NCI-H128 (cell line): ENCODE results near the gene HMGN3.
"Not testable (repeated sequence)": the region's sequence is repeated elsewhere in the genome, so short reads cannot be mapped to it uniquely, and the experiment has no call there.

Source experiments
- DNase-seq: peaks from one replicate; lab custom pipeline; 2025; ENCODE audit not compliant: unreplicated experiment; lab: John Stamatoyannopoulos, UW

HMGN3 gene

GRCh38 chr6:79234150-79235022 lies at the start of gene HMGN3:
TSS of gene HMGN3 (minus strand) at chr6:79234682.
- peak; percentile 93 for DNase-seq

DNA sequence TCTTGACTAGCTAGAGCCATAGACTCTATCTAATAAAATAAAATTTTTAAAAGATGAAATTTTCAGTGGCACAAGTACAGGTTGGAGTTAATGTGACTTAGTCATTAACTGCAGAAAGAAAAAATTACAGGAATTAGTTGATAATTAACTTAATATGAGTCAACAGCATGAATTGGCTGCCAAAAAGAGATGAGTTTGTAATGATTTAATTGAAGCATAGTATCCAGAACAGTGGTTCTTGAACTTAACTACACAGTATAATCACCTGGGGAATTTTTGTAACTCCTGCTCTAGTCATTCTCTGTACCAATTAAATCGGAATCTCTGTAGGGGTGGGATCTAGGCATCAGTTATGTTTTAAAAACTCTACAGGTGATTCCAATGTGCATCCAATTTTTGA lies 46.3 kb upstream of the HMGN3 start:
- DNase-seq = no peak

DNA sequence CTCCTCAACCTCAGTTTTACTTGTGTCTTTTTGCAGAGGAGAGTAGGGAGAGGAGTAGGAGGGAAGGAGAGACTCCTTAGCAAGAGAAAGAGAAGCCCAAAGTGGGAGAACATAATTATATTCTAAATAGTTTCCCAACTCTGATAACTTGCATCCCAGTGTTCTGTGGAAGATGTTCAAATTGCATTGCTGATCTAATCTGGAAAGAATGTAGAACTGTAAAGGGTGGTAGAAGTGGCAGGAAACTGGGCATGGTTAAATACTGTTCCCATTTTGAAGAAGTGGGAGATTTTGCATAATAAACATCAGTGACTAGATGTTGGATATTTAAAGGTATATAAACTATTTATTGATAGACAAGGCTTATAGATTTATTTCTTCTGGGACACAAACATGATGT lies 42.6 kb upstream of the HMGN3 start:
- DNase-seq = no peak

DNA sequence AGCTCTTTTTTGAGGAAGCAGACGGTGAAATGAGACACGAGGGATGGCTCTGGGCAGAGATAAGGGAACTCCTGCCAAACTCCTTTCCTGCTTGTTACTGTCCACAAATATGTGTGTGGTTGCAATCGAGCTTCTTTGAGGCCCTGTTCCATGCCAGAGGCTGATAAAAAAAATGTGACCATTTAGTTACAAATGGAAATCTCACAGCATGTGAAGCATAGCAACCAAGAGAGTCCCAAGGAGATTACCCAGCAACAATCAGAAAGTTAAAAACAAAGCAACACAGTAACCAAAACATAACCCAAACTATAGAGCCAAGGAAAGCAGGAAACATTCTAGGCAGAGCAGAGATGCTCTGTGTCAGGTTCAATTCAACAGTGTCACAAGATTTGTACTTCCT lies 35.4 kb upstream of the HMGN3 start:
- DNase-seq = no peak

GRCh38 chr6:79267128-79267527 lies 32.6 kb upstream of the HMGN3 start:
- DNase-seq = no peak

GRCh38 chr6:79266051-79266450 lies 31.6 kb upstream of the HMGN3 start:
- no peak for DNase-seq

GRCh38 chr6:79263359-79263758 lies 28.9 kb upstream of the HMGN3 start:
- no peak for DNase-seq

DNA sequence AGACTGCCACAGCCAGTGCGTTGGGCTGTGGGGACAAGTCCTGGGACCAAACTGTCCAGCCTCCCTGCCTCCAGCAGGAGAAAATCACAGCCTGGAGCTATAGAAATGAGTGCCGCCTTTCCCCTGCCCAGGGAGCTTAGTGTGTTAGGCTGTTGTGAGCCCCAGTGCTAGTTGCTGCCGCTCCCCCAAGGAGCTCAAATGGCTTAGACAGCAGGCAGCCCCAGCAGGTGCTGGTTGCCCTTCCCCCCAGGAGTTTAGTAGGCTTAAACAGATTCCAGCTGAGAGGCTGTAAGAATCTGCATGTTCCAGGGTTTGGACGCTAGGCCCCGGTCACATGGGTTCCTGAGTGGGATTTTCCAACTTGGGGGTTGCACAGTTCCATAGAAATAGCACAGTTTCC lies 27.2 kb upstream of the HMGN3 start:
- no peak for DNase-seq

DNA sequence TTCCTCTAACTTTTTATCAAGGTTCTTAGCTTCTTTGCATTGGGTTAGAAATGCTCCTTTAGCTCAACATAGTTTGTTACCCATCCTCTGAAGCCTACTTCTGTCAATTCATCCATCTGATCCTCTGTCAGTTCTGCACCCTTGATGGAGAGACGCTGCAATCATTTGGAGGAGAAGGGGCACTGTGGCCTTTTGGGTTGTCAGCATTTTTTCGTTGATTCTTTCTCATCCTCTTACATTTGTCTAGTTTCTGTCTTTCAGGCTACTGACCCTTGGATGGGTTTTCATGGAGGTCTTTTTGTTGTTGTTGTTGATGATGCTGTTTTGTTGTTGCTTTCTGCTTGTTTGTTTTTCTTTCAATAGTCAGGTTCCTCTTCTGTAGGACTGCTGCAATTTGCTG lies 26.3 kb upstream of the HMGN3 start:
- DNase-seq = no peak

- DNase-seq = no peak
These were observed 23.1 kb upstream of the HMGN3 start for GRCh38 chr6:79257381-79258205.

- not testable (repeated sequence) for DNase-seq
These were observed 22.3 kb upstream of the HMGN3 start for GRCh38 chr6:79256770-79257169.

- DNase-seq = not testable (repeated sequence)
These were observed 20.6 kb upstream of the HMGN3 start for GRCh38 chr6:79255086-79255485.

GRCh38 chr6:79250559-79250958 lies 16.1 kb upstream of the HMGN3 start:
- DNase-seq = no peak

DNA sequence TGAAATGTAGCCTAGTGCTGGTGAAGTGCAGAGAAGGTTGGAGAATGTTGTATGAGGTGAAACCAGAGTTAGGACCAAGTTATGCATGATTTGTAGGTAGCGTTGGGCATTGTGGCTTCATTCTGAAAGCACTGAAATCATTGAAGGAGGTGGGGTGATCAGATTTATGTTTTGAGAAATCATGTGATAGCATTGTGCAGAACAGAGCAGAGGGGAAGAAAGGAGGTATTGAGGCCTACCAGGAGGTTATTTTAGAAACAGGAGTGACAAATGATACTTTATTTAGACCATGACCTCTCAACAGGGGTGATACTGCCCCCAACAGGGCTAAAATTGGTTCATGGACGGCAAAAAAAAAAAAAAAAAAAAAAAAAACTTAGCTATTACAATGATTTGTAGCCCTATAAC lies 15.6 kb upstream of the HMGN3 start:
- DNase-seq = no peak

DNA sequence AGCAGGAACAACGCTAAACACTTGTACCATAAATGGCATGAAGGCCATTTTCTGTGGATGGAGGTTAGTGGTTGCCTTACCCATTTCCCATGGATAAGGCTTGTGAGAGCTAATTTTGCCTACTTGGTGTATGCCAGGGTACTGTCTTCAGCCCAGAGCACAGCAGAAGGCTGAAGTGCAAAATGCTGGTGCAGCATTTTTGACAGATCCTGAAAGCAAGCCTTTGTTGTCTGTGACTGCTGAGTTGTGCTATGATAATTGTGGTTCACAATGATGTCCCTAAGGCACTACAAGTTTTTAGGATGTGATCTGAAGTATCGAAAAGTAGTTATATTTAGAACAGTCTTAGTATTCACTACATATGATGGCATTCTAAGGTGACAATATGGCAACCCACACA lies 14.7 kb upstream of the HMGN3 start:
- DNase-seq = no peak

DNA sequence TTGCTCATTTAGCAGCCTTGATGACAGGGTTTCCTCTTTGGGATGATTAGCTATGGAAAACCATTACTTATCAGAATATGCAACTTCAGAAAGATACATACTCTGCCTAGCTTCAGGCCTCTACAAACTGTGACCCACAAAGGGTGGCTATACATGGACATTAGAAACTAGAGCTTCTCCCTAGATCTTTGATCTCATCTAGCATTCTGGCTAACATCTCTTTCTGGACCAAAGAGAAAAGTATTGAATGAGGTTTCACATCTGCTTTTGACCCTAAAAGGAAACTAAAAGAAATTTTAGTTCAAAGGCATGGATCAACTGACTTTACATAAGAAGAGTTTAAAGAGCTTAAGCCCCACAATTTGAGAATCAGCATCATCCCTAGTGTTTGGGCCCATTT lies 12.4 kb upstream of the HMGN3 start:
- DNase-seq = no peak

- no peak for DNase-seq
These were observed 6.7 kb upstream of the HMGN3 start for GRCh38 chr6:79241228-79241627.

DNA sequence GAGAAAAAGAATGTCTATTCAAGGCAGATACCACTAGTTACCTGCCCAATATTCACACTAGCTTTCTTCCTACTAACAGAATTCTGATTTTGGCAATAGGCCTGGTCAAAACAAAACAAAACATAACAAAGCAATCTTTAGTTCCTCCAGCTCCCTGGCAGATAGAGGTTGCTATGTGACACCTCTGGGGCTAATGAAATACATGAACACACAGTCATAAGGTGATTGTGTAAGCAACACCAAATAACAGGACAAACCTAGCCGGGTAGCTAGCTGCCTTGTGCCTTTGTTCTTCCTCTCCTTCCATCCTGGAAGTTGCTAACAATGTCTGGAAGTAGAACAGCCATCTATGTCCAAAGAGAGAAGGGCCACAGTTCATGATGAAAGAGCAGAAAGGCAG lies 6.0 kb upstream of the HMGN3 start:
- no peak for DNase-seq

DNA sequence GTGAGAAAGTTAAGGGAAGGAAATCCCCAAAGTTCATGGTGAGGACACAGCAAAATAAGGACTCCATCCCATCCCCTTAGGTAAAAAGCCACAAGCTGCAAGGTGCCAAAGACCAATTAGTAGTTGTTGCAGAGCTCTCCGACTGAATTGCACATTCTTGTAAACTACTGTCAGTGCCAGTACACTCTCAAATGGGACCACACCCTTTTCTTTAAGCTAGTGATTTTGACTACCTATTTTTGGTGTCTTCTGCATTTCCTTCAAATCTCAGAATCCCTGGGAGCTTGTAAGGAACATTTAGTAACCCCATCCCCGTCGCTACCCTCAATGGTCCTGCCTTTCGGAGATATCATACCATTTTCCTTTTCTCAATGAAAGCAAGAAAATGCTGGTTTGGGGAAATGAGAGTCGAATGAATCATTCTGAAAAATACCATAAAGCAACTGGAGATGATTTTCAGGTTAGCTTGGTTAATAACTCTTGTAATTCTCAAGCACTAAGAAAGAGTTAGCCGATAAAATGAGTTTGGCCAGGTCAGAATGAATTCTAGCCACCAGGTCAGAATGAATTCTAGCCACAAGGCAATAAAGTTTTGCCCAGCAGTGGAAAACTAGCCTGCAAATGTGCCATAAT lies 5.2 kb upstream of the HMGN3 start:
- DNase-seq = no peak

DNA sequence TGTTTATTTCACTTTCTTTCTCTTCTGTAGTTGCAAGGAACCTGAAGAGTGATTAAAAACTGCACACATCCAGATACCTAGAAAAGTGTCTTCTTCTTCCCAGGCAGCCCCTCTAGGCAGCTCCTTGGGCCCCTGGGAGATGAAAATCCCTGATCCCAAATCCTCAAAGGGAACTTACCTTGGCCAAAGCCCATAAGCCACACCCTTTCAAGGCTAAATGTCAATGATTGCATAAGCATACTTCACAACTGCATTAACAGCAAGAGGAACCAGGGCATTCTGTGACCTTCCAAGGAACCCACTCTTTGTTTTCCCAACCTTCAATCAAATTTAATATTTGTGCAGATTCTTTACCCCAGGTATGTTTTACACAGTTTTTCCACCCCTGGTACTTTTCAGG lies 4.4 kb upstream of the HMGN3 start:
- DNase-seq = no peak

GRCh38 chr6:79236711-79237110 lies 2.2 kb upstream of the HMGN3 start:
- no peak for DNase-seq
